Measurements from ENCODE around the gene ZSWIM9.
A peak's percentile ranks its signal among the peaks of the same experiment; 100 is the strongest.

ZSWIM9 gene

DNA sequence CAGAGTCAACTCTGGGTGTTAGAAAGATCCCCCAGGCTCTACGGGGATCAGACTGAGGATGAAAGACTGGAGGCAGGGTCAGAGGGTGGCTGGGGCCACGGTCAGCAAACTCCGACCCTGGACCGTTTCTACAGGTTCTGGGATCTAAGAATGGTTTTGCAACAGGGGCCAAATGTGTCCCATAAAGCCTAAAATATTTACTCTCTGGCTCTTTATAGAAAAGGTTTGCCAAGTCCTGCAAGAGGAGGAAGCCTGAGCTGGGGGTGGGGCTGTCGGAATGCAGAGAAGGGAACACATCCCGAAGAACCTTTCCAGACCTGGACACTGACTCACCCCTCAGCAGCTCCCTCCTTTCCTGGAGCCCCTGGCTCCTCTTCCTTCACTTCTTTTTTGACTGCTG, 21.1 kb upstream of the ZSWIM9 start:
- H3K4me3 ChIP-seq (replicated peaks; ENCODE audit: low read depth, low read length): no peak overlapping the region
- TF ChIP-seq, protein P1, sequence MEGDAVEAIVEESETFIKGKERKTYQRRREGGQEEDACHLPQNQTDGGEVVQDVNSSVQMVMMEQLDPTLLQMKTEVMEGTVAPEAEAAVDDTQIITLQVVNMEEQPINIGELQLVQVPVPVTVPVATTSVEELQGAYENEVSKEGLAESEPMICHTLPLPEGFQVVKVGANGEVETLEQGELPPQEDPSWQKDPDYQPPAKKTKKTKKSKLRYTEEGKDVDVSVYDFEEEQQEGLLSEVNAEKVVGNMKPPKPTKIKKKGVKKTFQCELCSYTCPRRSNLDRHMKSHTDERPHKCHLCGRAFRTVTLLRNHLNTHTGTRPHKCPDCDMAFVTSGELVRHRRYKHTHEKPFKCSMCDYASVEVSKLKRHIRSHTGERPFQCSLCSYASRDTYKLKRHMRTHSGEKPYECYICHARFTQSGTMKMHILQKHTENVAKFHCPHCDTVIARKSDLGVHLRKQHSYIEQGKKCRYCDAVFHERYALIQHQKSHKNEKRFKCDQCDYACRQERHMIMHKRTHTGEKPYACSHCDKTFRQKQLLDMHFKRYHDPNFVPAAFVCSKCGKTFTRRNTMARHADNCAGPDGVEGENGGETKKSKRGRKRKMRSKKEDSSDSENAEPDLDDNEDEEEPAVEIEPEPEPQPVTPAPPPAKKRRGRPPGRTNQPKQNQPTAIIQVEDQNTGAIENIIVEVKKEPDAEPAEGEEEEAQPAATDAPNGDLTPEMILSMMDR (IDR thresholded peaks at IDR 0.05; ENCODE audit: low read length, missing control alignments): no peak
- DNase-seq (ENCODE audit: low read depth): peak; percentile 15

DNA sequence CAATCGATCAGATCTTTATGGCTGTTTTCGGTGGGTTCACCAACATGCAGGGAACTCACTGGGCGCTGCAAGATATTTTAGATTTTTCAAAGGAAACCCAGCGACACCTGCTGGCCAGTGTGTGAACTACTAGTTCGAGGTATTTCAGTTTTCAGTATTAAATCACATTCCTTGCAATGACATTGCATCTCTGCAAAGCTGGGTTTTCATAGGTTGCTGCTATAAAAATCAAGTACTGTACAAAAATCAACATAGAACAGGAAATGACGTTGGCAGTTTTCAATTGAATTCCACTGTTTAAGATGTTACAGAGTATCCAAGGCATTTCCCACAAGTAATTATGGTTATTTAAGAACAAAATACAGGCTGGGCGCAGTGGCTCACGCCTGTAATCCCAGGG, 17.9 kb upstream of the ZSWIM9 start:
- TF ChIP-seq, protein P1 (IDR thresholded peaks at IDR 0.05; ENCODE audit: low read length, missing control alignments): peak; percentile 71
- H3K4me3 ChIP-seq (replicated peaks; ENCODE audit: low read depth, low read length): no peak overlapping the region

DNA sequence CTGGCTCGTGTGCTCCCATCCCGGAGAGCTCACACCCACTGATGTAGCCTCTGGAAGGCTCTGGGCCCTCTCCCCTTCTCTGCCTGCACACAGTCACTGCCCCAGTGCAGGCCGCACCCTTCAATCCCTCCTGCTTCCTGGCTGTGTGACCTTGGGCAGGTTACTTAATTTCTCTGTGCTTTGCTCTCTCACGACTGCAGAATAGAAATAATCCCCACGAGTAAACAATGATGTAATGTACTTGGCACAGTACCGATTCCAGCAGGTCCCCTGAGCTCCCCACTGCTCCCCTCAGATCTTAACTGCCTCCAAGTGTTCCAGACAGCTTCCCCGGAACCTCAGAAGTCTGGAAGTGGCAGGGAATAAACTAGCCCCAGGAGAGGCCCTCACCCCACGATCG, 16.5 kb upstream of the ZSWIM9 start:
- DNase-seq (ENCODE audit: low read depth): no peak
- TF ChIP-seq, protein P1 (IDR thresholded peaks at IDR 0.05; ENCODE audit: low read length, missing control alignments): no peak

More for the DNA sequence above, 17.9 kb upstream of the ZSWIM9 start:
- peak; percentile 73 for DNase-seq (ENCODE audit: low read depth)

DNA sequence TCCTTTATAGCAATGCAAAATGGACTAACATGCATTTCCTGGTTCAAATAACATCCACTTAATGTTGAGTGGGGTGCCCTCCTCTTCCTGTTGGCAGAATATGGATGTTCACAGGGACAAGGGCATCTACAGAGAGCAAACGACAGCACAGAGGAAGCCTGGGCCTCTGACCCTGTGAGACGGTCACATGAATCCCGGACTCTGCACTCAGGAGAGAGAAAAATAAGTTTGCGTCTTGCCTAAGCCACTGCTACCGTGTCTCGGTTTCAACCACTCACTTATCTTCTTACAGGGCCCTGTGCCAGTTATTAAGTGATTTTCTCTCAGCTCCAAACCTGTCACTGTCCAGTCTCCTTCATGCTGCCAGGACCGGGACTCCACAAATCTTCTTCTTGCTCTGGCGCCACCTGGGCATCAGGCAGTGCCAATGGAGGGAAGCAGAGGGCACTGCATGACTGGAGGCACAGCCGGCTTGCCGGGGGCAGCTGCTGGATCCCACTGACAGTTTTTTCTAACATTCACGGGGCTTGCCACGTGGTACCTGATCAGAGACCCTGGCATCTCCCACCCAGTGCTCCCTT, 12.2 kb upstream of the ZSWIM9 start:
- H3K4me3 ChIP-seq (replicated peaks; ENCODE audit: low read depth, low read length): no peak overlapping the region
- DNase-seq (ENCODE audit: low read depth): no peak
- TF ChIP-seq, protein P1 (IDR thresholded peaks at IDR 0.05; ENCODE audit: low read length, missing control alignments): no peak

More for the DNA sequence above, 16.5 kb upstream of the ZSWIM9 start:
- H3K4me3 ChIP-seq (replicated peaks; ENCODE audit: low read depth, low read length): no peak overlapping the region

DNA sequence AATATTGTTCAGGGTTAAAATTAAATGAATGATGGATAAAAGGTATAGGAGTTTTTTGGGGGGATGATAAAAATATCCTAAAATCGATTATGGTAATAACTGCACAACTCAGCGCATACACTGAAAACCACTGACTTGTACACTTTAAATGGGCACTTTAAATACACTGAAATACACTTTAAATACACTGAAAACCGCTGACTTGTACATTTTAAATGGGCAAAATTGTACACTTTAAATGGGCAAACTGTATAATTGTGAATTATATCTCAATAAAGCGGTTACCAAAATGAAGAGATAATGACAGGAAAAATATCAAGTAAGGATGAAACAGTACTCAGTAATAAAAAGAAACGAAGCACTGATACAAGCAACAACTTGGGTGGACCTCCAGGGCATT, 1.8 kb upstream of the ZSWIM9 start:
- no peak for DNase-seq (ENCODE audit: low read depth)
- no peak overlapping the region for H3K4me3 ChIP-seq (replicated peaks; ENCODE audit: low read depth, low read length)
- TF ChIP-seq, protein P1 (IDR thresholded peaks at IDR 0.05; ENCODE audit: low read length, missing control alignments): no peak

DNA sequence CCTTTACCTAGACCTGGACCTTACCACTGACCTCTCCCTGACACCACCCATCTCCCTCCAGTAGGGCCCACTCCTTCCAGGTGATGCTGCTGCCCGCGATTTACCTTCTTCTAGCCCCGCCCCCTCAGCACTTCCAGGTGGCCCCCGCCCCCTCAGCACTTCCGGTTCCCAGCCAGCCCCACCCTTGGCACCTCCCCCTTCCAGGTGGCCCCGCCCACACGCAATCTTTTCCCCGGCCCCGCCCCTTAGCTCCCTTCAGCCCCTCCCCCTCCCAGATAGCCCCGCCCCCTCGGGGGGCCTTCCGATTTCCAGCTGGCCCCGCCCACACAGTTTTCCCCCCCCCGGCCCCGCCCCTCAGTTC, 922 bp upstream of the ZSWIM9 start:
- TF ChIP-seq, protein P1 (IDR thresholded peaks at IDR 0.05; ENCODE audit: low read length, missing control alignments): no peak
- DNase-seq (ENCODE audit: low read depth): peak; percentile 71
- peak overlapping the region; percentile 87 for H3K4me3 ChIP-seq (replicated peaks; ENCODE audit: low read depth, low read length)

DNA sequence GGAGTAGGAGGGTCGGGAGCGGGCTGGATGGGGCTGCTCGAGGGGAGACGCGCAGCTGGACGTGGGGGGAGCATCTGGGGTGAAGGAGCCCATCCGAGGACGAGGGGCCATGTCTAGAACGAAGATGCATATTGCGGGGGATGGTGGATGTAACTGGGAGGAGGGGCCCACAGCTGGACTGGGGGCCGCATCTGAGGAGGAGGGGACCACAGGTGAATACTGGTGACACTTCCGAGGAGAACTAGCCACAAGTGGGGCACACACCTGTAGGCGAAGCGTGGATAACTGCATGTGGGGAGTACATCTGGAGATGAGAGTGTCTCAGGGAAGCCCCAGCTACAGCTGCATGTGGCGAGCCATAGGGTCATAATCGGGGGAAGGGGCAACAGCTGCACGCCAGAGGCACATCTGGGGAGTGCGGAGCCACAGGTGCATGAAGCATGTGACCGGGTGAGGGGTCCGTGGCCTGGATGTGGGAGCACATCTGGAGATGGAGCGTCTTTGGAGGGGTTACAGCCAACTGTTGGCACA, 402 bp downstream of the ZSWIM9 start:
- DNase-seq (ENCODE audit: low read depth): no peak
- TF ChIP-seq, protein P1 (IDR thresholded peaks at IDR 0.05; ENCODE audit: low read length, missing control alignments): no peak
- H3K4me3 ChIP-seq (replicated peaks; ENCODE audit: low read depth, low read length): peak overlapping the region; percentile 87

Measured in fibroblast of pulmonary artery (primary cell).